GM21526 (cell line): Measurements from ENCODE around the gene SCRT2.
"Not testable (repeated sequence)": the region's sequence is repeated elsewhere in the genome, so short reads cannot be mapped to it uniquely, and the experiment has no call there.

Experiments
- ATAC-seq: cut with Tn5 transposase; IDR thresholded peaks from one replicate; pipeline ENCODE4 v1.9.1; 2021; ENCODE audit warnings: moderate library complexity; ENCODE audit not compliant: unreplicated experiment, low FRiP score

SCRT2 gene

DNA sequence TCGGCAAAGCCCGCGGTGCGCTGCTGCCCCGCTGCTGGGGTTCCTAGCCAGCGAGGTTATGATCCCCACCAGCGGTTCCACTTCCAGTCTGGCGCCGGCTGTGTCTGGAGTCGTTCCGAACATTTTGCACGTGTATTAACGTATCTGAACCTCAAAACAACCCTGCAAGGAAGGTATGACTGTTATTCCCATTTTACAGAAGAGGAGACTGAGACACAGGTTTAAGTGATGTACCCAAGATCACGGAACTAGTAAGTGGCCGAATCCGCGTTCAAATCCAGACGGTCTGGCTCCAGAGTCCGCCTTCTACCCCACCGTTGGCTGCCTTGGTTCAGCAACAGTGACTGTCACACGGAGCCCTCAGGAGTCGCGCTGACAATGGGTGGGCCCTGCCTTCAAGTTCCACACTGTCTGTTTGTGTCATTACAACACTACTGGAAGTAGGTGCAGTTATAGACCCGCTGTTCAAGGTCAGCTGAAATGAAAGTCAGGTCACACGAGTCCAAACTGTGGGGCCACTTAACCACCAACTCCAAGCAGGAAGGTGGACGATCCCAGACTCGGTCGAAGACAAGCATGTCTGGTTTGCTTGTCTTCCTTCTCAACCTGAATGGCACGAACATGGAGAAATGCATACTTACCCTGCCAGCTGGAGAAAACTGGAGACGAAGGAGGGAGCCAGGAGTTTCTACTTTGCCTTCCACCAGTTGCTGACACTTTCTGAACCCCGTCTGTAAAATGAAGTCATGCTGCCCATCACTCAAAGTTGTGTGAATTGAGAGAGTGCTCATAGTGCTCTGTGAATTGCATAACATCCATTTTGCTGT, 21.8 kb downstream of the SCRT2 start:
- ATAC-seq, result no peak

DNA sequence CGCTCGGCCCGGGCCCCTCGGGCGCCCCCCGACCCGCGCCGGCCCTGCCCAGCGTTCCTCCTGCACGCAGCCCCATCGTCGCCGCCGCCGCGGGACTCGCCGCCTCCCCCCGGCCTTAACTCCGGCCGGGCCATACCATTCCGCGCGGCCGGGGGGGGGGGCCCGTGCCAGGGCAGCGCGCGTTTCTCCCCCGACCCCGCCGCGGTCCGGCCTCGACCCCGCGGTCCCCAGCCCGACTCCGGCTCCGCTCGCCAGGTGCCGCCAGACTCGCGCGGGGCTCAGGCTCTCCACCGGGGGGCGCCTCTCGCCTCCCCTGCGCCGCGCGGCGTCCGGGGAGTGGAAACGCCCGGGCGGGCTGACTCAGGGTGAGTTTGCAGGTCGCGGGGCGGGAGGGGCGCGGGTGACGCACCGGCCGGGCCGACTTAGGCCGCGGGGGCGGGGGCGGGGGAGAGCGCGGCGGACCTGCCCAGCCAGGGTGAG, 22.5 kb downstream of the SCRT2 start, which contains the start of gene SRXN1:
SRXN1 (minus strand) TSS at position 91 of the 480 bp plus-strand sequence; CDS start at position 76, 15 bp downstream.
- peak; percentile 87 for ATAC-seq

- peak; percentile 21 for ATAC-seq
These were observed 22.9 kb downstream of the SCRT2 start for GRCh38 chr20:652615-653109.

- no peak for ATAC-seq
These were observed 23.6 kb downstream of the SCRT2 start for GRCh38 chr20:651713-652614.

DNA sequence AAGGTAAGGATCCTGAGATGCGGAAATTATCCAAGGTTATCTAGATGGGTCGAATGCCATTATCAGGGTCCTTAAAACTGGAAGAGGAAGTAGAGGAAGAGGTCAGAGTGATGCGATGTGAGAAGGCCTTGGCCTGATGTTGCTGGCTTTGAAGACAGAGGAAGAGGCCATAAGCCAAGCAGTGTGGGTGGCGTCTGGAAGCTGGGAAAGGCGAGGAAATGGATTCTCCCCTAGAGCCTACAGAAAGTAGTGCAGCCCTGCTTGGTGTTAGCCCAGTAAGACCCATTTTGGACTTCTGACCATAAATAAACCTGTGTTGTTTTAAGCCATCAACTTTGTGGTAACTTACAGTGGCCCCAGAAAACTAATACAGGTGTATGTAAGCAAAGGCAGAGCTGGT, 24.6 kb downstream of the SCRT2 start:
- no peak for ATAC-seq

DNA sequence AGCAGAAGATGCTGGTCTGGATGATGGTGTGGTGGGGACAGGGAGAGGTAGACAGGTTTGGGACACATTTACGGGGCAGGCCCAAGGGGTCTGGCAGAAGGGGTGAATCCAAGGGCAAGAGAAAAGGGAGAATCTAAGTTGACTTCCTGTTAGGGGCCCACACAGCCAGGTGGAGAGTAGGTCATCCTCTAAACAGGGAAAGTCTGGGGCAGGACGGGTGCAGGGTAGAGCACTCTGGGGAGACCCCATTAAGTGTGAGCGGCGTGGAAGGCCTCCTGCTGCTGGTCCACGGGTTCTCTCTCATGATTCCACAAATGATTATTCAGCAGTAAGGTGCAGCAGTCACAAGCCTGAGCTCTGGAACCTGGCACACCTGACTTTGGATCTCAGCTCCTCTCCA, 25.3 kb downstream of the SCRT2 start:
- no peak for ATAC-seq

- no peak for ATAC-seq
These were observed 28.1 kb downstream of the SCRT2 start for GRCh38 chr20:647479-648019.

DNA sequence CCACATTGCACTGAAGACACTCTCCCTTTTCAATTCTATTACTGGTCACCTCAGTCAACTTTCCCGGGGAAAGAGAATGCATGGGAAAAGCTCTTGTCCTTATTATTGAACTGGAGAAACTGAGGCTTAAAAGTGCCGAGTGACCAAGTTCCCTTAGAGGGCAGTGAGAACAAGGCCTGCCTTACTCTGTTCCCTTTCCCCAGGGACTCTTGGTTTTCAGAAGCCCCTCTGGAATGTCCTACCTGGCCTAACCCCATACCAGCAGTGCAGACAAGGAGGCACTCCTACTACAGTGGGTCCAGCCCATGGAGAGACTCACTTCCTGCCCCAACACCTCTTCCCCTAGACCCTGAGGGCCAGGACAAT, 28.8 kb downstream of the SCRT2 start:
- ATAC-seq, result no peak

DNA sequence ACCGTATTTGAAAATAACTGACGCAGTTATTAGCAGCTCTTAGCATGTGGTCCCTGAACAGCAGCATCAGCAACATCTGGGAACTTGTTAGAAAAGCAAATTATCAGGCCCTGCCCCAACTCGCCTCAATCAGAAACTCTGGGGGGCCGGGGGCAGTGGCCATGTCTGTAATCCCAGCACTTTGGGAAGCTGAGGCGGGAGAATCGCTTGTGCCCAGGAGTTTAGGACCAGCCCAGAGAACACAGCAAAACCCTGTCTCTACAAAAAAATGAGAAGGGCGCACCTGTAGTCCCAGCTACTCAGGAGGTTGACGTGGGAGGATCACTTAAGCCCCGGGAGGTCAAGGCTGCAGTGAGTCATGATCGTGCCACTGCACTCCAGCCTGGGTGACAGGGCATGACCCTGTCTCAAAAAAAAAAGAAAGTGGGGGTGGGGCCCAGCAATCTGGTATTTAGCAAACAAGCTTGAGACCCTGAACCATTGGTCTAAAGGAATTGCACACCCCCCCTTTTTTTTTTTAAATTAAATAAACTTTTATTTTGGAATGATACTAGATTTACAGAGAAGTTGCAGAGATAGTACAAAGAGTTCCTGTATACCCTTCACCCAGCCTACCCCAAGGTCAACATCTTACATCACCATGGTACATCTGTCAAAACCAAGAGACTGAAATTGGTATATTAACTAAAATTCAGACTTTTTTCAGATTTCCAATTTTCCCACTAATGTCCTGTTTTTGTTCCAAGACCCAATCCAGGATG, 29.3 kb downstream of the SCRT2 start:
- no peak for ATAC-seq

DNA sequence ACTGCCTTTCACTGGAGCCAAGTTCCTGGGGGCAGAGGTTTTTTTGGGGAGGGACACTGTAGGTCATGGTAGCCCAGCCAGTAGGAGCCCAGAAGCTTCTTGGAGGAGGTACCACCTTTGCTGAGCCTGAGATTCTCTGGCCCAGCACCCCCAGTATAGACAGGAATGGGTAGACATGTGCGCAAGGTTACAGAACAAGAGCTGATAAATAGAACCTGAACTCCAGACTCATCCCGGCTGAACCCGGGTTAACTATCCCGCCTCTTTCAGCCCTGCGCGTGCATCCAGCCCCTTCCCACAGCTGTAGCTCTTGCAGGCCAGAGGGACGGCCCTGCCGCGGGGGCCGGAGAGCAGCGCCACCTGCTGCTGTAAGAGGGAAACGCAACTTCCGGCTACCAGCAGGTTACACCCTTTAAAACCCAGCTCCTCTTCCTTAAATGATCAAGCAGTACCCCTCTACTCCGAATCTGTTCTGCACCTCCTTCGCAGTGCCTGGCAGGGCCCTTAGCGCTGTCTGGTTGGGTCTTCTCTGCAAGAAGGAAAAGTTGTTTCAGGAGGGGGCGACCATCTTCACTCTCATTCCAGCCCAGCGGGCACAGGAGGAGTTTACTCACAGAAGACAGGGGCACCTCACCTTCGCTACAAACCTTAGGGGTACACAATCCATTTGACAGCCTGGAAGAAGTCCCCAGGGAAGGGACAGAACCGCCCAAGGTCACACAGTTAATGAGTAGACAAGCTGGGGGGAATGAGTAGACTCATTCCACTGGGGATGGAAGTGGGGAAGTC, 30.1 kb downstream of the SCRT2 start:
- peak; percentile 60 for ATAC-seq

GRCh38 chr20:644692-645317, 30.8 kb downstream of the SCRT2 start:
- ATAC-seq, result no peak

DNA sequence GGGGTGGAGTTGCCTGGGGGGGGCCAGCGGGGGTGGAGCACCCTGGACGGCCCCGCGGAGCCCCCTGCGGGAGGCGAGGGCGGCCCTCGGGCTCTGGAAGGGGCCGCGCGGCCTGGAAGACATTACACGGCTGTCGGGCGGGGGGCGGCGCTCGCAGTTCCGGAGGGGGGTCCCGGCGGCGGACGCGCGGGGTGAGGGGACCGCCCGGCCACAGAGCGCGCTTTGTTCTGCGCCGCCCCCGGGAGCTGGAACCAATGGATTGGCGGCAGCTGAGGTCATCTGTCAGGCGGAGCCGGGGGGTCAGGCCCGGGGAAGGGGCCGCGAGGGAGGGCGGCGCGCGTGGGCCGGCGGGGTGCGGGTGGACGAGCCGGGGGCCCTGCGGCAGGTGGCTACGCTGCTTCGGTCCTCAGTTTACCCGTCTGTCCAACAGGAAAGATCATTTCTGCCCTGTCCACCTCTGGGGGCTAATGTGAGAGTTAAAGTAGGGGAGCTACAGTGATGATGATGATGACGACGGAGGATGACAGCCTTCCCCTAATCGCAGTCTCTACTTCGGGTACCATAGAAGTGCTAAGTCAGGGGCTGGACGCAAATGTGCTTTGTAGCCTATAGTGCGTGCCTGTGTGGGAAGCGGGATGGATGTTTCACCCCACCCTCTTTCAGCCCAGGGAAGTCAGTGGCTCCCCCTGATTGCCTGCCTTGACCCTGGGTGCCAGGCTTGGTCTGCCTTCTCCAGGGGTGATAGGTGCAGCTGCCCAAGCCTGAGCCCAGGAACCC, 33.0 kb downstream of the SCRT2 start:
- ATAC-seq, result no peak

- not testable (repeated sequence) for ATAC-seq
These were observed 33.6 kb downstream of the SCRT2 start for GRCh38 chr20:642013-642397.

DNA sequence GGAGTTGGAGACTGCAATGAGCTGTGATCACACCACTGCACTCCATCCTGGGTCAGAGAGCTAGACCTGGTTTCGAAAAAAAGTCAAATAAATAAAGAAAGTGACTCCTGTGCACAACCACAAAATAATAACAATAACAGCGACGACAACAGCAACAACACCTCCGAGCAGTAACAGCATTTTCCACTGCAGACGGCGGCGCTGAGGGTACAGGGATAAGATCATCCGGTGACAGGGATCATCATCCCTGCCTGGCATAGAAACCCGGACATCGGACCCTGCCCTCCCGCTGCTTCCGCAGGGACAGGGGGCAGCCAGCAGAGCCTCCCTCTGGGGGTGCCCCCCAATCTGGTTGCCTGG, 34.1 kb downstream of the SCRT2 start:
- no peak for ATAC-seq

GRCh38 chr20:640674-641515, 34.7 kb downstream of the SCRT2 start:
- no peak for ATAC-seq

DNA sequence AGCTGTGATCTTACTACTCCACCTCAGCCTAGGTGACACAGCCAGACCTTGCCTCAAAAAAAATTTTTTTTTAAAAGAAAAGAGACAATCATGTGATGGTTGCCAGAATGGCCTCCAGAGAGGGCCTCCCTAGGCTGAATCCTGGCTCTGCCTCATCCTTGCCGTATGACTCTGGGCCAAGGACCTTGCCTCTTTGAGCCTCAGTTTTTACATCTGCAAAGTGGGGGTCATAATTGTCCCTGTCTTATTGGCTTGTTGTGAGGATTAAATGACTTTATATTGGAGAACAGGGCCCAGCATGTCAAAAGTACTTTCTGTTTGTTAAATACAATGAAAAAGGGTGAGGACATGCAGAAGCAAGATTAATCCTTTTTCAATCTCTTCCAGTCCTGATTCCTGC, 37.0 kb downstream of the SCRT2 start:
- no peak for ATAC-seq

- no peak for ATAC-seq
These were observed 38.0 kb downstream of the SCRT2 start for GRCh38 chr20:637559-637958.
